ENCODE results near the gene CTSZ. TPM values are rescaled to one million over a fixed set of nuclear protein-coding genes. Genes with fewer than 3 reads are reported as not detected.

Gene CTSZ
- total and polyA plus RNA-seq, 2 experiments from 2014 or later = 5.0 to 161 TPM

DNA sequence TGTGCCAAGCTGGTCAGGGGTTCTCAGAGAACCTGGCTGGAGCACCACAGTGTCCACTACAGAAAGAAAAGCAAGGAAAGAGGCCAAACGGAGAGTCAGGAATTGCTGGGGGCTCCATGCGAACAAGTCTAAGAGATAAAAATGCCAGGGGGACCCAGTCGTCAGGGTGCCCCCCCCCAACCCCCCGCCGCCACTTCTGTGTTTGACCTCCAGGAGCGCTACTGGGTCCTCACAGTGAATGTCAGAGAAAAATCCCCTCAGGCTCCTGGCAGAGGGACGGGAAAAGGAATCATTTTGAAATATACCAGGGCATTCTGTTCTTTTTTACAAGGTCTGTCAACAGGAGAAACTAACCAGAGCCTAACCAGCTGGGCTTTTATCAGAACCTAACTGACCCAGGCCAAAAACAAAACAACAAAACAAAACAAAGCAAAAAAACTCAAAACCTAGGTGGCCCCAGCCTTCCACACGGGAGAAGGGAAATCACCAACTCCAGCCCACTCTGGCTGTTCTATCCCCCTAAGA, 43.9 kb downstream of the CTSZ start:
- H3K9me3 ChIP-seq (ENCODE audit: low read depth) = no peaks in the 10 kb centered on the region
- H3K4me1 ChIP-seq (ENCODE audit: insufficient read depth) = no peaks in the 10 kb centered on the region
- peak; percentile 16 for DNase-seq (ENCODE audit: low spot score)
- H3K27me3 ChIP-seq = no peaks in the 10 kb centered on the region
- H4K20me1 ChIP-seq (ENCODE audit: insufficient read depth, poor library complexity, severe bottlenecking) = no peaks in the 10 kb centered on the region
- TF ChIP-seq EZH2phosphoT487 (IDR thresholded peaks at IDR 0.05; ENCODE audit: low read depth, severe bottlenecking, unreplicated experiment) (no peak), EZH2 (IDR thresholded peaks at IDR 0.05; ENCODE audit: borderline replicate concordance) (no peak)
- TF ChIP-seq, protein P1, sequence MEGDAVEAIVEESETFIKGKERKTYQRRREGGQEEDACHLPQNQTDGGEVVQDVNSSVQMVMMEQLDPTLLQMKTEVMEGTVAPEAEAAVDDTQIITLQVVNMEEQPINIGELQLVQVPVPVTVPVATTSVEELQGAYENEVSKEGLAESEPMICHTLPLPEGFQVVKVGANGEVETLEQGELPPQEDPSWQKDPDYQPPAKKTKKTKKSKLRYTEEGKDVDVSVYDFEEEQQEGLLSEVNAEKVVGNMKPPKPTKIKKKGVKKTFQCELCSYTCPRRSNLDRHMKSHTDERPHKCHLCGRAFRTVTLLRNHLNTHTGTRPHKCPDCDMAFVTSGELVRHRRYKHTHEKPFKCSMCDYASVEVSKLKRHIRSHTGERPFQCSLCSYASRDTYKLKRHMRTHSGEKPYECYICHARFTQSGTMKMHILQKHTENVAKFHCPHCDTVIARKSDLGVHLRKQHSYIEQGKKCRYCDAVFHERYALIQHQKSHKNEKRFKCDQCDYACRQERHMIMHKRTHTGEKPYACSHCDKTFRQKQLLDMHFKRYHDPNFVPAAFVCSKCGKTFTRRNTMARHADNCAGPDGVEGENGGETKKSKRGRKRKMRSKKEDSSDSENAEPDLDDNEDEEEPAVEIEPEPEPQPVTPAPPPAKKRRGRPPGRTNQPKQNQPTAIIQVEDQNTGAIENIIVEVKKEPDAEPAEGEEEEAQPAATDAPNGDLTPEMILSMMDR (IDR thresholded peaks at IDR 0.05; ENCODE audit: poor library complexity) = peak; percentile 9
- H3K27ac ChIP-seq = no peak overlapping the region
- H3K79me2 ChIP-seq = no peaks in the 10 kb centered on the region
- H3K36me3 ChIP-seq (replicated peaks; ENCODE audit: insufficient read depth, low read depth) = no peaks in the 10 kb centered on the region
- H2AFZ ChIP-seq = no peak overlapping the region
- WGBS (ENCODE audit: low lambda C conversion rate, missing lambda C conversion rate) = 49% methylated on average over 6 of the region's 8 CpGs
- H3K9me2 ChIP-seq (replicated peaks; ENCODE audit: insufficient read depth) = no peaks in the 10 kb centered on the region
- H3K4me2 ChIP-seq = no peak overlapping the region
- H3K4me3 ChIP-seq = no peak overlapping the region

GRCh38 chr20:58959652-58960051, 47.4 kb downstream of the CTSZ start:
- no peaks in the 10 kb centered on the region for H3K27me3 ChIP-seq
- H3K27ac ChIP-seq = no peak overlapping the region
- no peaks in the 10 kb centered on the region for H3K9me2 ChIP-seq (replicated peaks; ENCODE audit: insufficient read depth)
- DNase-seq (ENCODE audit: low spot score) = no peak
- no peaks in the 10 kb centered on the region for H4K20me1 ChIP-seq (ENCODE audit: insufficient read depth, poor library complexity, severe bottlenecking)
- no peaks in the 10 kb centered on the region for H3K36me3 ChIP-seq (replicated peaks; ENCODE audit: insufficient read depth, low read depth)
- TF ChIP-seq, protein P1 (IDR thresholded peaks at IDR 0.05; ENCODE audit: poor library complexity) = no peak
- TF ChIP-seq EZH2 (IDR thresholded peaks at IDR 0.05; ENCODE audit: borderline replicate concordance) (no peak), EZH2phosphoT487 (IDR thresholded peaks at IDR 0.05; ENCODE audit: low read depth, severe bottlenecking, unreplicated experiment) (no peak)
- H3K9me3 ChIP-seq (ENCODE audit: low read depth) = no peaks in the 10 kb centered on the region
- no peak overlapping the region for H3K4me2 ChIP-seq
- H3K4me1 ChIP-seq (ENCODE audit: insufficient read depth) = no peaks in the 10 kb centered on the region
- H2AFZ ChIP-seq = no peak overlapping the region
- H3K4me3 ChIP-seq = no peak overlapping the region
- H3K79me2 ChIP-seq = no peaks in the 10 kb centered on the region
- 57% methylated on average over 6 of the region's 6 CpGs for WGBS (ENCODE audit: low lambda C conversion rate, missing lambda C conversion rate)

DNA sequence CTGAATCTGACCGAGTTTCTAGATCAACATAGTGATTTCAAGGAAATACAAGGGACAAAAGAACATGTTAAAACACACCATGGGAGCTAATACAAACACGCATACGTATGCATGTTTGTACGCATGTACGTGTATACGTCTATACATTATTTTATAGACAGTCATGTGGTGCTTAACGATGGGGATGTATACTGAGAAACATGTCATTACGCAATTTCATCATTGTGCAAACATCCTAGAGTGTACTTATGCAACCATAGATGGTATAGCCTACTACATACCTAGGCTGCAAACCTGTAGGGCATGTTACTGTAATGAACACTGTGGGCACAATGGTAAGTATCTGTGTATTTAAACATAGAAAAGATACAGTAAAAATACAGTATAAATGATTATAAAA, 51.0 kb downstream of the CTSZ start:
- TF ChIP-seq, protein P1 (IDR thresholded peaks at IDR 0.05; ENCODE audit: poor library complexity) = no peak
- TF ChIP-seq EZH2 (IDR thresholded peaks at IDR 0.05; ENCODE audit: borderline replicate concordance) = no peak
- TF ChIP-seq EZH2phosphoT487 (IDR thresholded peaks at IDR 0.05; ENCODE audit: low read depth, severe bottlenecking, unreplicated experiment) = no peak
- WGBS (ENCODE audit: low lambda C conversion rate, missing lambda C conversion rate) = 90% methylated on average over 8 of the region's 8 CpGs
- no peaks in the 10 kb centered on the region for H3K9me3 ChIP-seq (ENCODE audit: low read depth)

GRCh38 chr20:58953050-58953449, 54.0 kb downstream of the CTSZ start:
- Histone ChIP-seq H4K20me1 (ENCODE audit: insufficient read depth, poor library complexity, severe bottlenecking) (no peaks in the 10 kb centered on the region), H3K4me1 (ENCODE audit: insufficient read depth) (no peaks in the 10 kb centered on the region)
- TF ChIP-seq EZH2 (IDR thresholded peaks at IDR 0.05; ENCODE audit: borderline replicate concordance) (no peak), EZH2phosphoT487 (IDR thresholded peaks at IDR 0.05; ENCODE audit: low read depth, severe bottlenecking, unreplicated experiment) (no peak)
- TF ChIP-seq, protein P1 (IDR thresholded peaks at IDR 0.05; ENCODE audit: poor library complexity) = no peak

More for the DNA sequence above, 51.0 kb downstream of the CTSZ start:
- no peak for DNase-seq (ENCODE audit: low spot score)
- Histone ChIP-seq H3K9me2 (replicated peaks; ENCODE audit: insufficient read depth) (no peaks in the 10 kb centered on the region), H3K4me1 (ENCODE audit: insufficient read depth) (no peaks in the 10 kb centered on the region), H3K4me3 (no peak overlapping the region), H3K4me2 (no peak overlapping the region), H4K20me1 (ENCODE audit: insufficient read depth, poor library complexity, severe bottlenecking) (no peaks in the 10 kb centered on the region), H2AFZ (no peak overlapping the region), H3K27ac (no peak overlapping the region), H3K79me2 (no peaks in the 10 kb centered on the region), H3K36me3 (replicated peaks; ENCODE audit: insufficient read depth, low read depth) (no peaks in the 10 kb centered on the region), H3K27me3 (no peaks in the 10 kb centered on the region)

More at GRCh38 chr20:58953050-58953449, 54.0 kb downstream of the CTSZ start:
- H3K9me3 ChIP-seq (ENCODE audit: low read depth) = no peaks in the 10 kb centered on the region
- H2AFZ ChIP-seq = no peak overlapping the region
- H3K36me3 ChIP-seq (replicated peaks; ENCODE audit: insufficient read depth, low read depth) = no peaks in the 10 kb centered on the region
- no peak for DNase-seq (ENCODE audit: low spot score)
- H3K27ac ChIP-seq = no peak overlapping the region
- no peaks in the 10 kb centered on the region for H3K79me2 ChIP-seq
- H3K4me3 ChIP-seq = no peak overlapping the region
- H3K27me3 ChIP-seq = no peaks in the 10 kb centered on the region
- H3K9me2 ChIP-seq (replicated peaks; ENCODE audit: insufficient read depth) = no peaks in the 10 kb centered on the region
- H3K4me2 ChIP-seq = no peak overlapping the region
